ENCODE measurements around the gene FABP6. TPM values are rescaled to one million over a fixed set of nuclear protein-coding genes. Genes with fewer than 3 reads are reported as not detected.

Gene FABP6
- total RNA-seq, 2 donors from 2014 or later, result not detected

DNA sequence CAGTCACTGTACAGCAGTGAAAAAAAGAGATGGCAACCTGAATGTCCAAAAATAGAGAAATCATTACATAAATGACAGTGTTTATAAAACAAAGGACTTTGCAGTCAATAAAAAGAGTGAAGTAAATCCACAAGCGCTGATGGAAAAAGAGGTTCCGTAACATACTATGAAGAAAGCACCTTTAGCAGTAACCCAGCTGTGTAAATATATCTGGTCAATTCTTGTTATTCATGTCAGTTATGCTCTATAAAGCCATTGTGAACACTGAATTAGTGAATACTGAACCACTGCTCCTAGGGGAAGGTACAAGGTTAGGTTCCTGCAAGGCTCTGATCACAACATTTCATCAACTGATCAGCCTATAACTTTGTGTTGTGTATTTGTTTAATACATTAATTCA lies 43.6 kb downstream of the FABP6 start:
- DNase-seq (ENCODE audit: low spot score) (no peak), ATAC-seq (ENCODE audit: insufficient number of reproducible peaks, low FRiP score, low read depth) (no peak)
- no peaks in the 10 kb centered on the region for H3K36me3 ChIP-seq
- peaks cover 4 to 33% of the 10 kb centered on the region in 2 donors for H3K4me1 ChIP-seq (ENCODE audit: control insufficient read depth in 1 of 2, low read depth in 2 of 2)
- no peaks in the 10 kb centered on the region for H3K9me3 ChIP-seq
- no peak overlapping the region for H3K4me3 ChIP-seq
- TF ChIP-seq CTCF (IDR thresholded peaks at IDR 0.05), result no peak
- no peaks in the 10 kb centered on the region for H3K27me3 ChIP-seq (replicated peaks; ENCODE audit: insufficient read depth)
- H3K27ac ChIP-seq, result no peak overlapping the region

DNA sequence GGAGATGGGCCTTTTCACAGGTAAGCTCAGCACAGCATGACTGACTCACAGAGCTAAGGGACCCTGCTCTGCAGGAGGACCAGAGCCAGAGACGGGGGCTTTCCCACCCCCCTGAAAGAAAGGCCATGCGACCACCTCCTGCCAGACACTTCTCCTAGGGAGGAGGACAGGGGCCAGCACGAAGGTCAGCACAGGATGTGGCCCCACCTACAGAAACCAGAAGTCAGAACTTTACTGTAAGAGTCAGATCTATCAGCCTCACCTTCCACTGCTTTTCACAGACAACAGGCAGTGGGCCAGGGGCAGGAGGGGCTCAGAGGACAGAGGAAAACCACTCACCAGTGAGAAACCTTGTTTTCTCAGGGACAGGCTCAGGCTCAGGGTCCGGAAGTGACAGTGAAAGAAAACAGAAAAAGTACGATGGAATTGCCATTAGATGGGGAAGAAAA lies 45.2 kb downstream of the FABP6 start:
- TF ChIP-seq CTCF (IDR thresholded peaks at IDR 0.05), result no peak
- no peak for ATAC-seq (ENCODE audit: insufficient number of reproducible peaks, low FRiP score, low read depth)
- no peaks in the 10 kb centered on the region for H3K27me3 ChIP-seq (replicated peaks; ENCODE audit: insufficient read depth)
- no peak overlapping the region for H3K4me3 ChIP-seq
- H3K27ac ChIP-seq, result no peak overlapping the region
- H3K36me3 ChIP-seq, result peaks cover 2% of the 10 kb centered on the region
- H3K4me1 ChIP-seq (ENCODE audit: control insufficient read depth in 1 of 2, low read depth in 2 of 2), result peaks cover 0 to 22% of the 10 kb centered on the region in 2 donors
- no peak for DNase-seq (ENCODE audit: low spot score)
- no peaks in the 10 kb centered on the region for H3K9me3 ChIP-seq

- no peaks in the 10 kb centered on the region for H3K9me3 ChIP-seq
- TF ChIP-seq CTCF (IDR thresholded peaks at IDR 0.05), result no peak
Observed at GRCh38 chr5:160278343-160278742, 49.0 kb downstream of the FABP6 start.

GRCh38 chr5:160280384-160281095 lies 51.2 kb downstream of the FABP6 start:
- Histone ChIP-seq H3K4me1 (ENCODE audit: control insufficient read depth in 1 of 2, low read depth in 2 of 2) (no peaks in the 10 kb centered on the region), H3K27ac (no peak overlapping the region), H3K36me3 (peaks cover 4% of the 10 kb centered on the region), H3K27me3 (replicated peaks; ENCODE audit: insufficient read depth) (no peaks in the 10 kb centered on the region), H3K9me3 (no peaks in the 10 kb centered on the region), H3K4me3 (no peak overlapping the region)
- no peak for TF ChIP-seq CTCF (IDR thresholded peaks at IDR 0.05)
- ATAC-seq (ENCODE audit: insufficient number of reproducible peaks, low FRiP score, low read depth) (no peak), DNase-seq (ENCODE audit: low spot score) (no peak)

More at GRCh38 chr5:160278343-160278742, 49.0 kb downstream of the FABP6 start:
- DNase-seq (ENCODE audit: low spot score) (no peak), ATAC-seq (ENCODE audit: insufficient number of reproducible peaks, low FRiP score, low read depth) (no peak)
- Histone ChIP-seq H3K27ac (no peak overlapping the region), H3K27me3 (replicated peaks; ENCODE audit: insufficient read depth) (no peaks in the 10 kb centered on the region), H3K4me1 (ENCODE audit: control insufficient read depth in 1 of 2, low read depth in 2 of 2) (no peaks in the 10 kb centered on the region), H3K4me3 (no peak overlapping the region), H3K36me3 (peaks cover 4% of the 10 kb centered on the region)

DNA sequence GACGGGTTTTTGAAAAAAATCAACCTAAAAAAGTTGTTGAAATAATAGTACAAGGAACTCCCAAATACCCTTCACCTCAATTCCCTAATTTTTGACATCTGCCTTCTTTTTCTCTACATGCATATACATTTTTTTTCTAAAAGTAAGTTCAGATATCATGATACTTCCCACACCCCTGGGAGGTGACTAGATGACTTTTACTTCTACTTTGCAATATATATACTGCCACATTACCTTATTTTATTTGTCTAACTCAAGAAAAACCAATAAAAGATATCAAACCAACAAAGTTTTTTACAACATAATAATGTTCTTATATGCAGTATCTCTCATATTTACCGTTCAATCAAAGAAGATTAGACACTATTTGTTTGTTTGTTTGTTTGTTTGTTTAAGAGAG lies 52.0 kb downstream of the FABP6 start:
- DNase-seq (ENCODE audit: low spot score), result no peak
- Histone ChIP-seq H3K4me1 (ENCODE audit: control insufficient read depth in 1 of 2, low read depth in 2 of 2) (no peaks in the 10 kb centered on the region), H3K36me3 (peaks cover 4% of the 10 kb centered on the region), H3K4me3 (no peak overlapping the region), H3K27me3 (replicated peaks; ENCODE audit: insufficient read depth) (no peaks in the 10 kb centered on the region), H3K9me3 (no peaks in the 10 kb centered on the region), H3K27ac (no peak overlapping the region)
- ATAC-seq (ENCODE audit: insufficient number of reproducible peaks, low FRiP score, low read depth), result no peak
- no peak for TF ChIP-seq CTCF (IDR thresholded peaks at IDR 0.05)

All from thoracic aorta (tissue), 2 donors.